IPS-NIHi11 (cell line): Measurements from ENCODE around the gene ERG28.

Source experiments
- DNase-seq: peaks from one replicate; pipeline ENCODE4 v3.0.0; 2012; ENCODE audit warnings: mixed read lengths, low spot score

ERG28 gene

GRCh38 chr14:75658957-75659356, 1.7 kb downstream of the ERG28 start:
- DNase-seq = no peak

DNA sequence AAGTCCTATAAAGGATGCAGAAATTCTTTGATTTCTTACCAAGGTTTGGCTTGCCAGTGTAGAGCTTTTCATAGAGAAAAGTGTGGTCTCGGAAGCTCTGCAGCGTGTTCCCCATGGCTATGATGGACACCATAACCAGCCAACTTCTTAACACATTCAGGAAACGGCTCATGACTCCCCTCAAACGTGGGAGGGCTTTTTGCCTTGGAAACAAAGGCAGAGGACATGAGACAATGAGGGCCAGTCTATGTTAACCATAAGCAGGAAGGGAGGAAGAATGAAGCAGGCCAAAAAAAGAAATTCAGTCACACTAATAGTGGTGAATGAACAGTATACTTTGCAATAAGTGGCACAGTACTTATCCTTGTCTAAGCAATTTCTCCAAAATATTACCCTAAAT, 3.3 kb downstream of the ERG28 start:
- no peak for DNase-seq

DNA sequence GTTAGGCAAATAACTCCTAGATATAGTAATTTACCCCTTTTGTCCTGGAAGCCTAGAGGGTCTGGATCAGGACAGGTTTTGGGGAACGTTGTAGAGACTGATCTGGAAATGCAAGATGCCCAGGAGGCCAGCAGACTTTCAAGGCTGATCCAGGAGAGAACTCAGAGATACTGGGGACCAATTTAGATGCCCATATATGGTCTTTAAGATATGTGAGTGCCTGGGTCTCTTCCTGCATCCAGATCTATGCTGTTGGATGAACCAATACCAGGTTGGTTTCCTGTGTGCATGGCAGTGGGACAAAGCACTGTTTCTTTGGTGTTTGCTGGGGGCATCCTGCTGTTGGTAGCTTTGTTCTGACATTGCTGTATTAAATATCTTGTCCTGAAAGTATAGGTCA, 5.4 kb downstream of the ERG28 start:
- no peak for DNase-seq

GRCh38 chr14:75654127-75654732, 6.4 kb downstream of the ERG28 start:
- peak; percentile 86 for DNase-seq

DNA sequence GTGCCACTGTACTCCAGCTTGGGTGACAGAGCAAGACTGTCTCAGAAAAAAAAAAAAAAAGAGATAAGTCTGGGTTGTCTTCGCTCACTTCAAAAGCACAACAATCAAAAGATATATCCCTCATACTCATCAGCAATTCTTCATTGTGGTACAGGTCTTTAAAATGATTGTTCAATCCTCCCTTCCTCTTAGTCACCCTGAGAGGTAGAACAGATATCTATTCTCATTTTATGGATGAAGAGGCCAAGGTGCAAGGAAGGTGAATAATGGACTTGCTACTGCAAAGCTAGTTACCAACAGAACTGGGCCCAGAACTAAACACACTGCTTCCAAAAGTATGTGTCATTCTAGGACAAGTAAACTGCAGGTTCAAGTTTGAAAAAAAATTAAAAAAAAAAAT, 7.1 kb downstream of the ERG28 start:
- DNase-seq = no peak

- DNase-seq = no peak
These were observed 10.2 kb downstream of the ERG28 start for GRCh38 chr14:75650253-75651058.

GRCh38 chr14:75649773-75650172, 10.9 kb downstream of the ERG28 start:
- DNase-seq = no peak

DNA sequence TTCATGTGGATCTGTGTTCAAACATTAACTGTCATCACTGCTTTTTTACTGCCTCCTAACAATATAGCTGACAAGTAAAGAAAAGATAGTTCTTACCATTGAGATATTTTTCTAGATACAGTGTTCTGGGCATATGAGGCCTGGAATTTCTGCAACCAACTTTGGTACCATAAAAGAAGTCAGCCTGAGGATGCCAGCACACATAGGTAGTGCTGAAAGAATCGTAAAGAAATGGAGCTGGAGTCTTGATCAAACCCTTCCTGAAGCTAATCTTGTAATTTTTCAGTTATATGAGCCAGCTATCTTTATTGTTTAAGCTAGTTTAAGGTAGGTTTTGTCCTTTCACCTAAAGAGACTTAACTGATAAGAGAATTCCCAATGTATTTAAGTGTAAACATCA, 11.3 kb downstream of the ERG28 start:
- no peak for DNase-seq

- peak; percentile 21 for DNase-seq
These were observed 12.4 kb downstream of the ERG28 start for GRCh38 chr14:75648066-75648838.

DNA sequence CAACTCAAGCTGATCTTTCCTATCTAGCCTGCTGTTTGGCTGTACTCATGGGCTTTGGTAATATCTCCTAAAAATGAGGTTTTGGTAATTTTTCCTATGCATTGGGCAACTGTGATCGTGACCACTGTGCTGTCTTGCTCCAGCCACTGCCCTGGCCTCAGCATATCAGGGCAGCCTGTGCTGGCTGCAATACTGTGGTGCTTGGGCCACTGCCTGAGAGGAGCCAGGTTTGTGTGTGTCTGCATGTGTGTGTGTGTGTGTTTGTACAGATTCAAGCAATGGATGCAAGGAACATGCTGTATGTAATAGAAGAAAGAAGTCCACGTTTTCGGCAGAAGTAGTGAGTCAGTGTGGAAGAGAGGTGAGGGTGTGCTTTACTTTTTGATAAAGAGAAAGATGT, 13.0 kb downstream of the ERG28 start:
- no peak for DNase-seq

DNA sequence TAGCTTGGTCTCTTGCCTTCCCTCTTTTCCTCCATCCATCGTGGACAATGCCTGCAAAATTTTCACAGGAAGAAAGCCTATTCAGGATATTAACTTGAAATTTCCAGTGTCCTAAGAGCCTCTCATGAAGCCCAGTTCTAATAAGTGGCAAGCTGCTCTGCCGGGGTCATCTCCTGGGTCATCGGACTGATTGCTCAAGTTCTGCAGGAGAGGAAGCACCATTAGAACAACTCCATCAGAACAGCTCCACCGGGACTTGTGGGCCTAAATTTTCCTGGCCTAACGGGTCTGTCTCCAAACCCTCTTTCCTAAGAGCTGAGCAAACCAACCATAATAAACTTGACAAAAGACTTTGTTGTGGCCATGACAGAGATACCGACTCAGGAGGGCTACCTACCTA, 13.9 kb downstream of the ERG28 start:
- no peak for DNase-seq

GRCh38 chr14:75645056-75645455, 15.6 kb downstream of the ERG28 start:
- DNase-seq = no peak

DNA sequence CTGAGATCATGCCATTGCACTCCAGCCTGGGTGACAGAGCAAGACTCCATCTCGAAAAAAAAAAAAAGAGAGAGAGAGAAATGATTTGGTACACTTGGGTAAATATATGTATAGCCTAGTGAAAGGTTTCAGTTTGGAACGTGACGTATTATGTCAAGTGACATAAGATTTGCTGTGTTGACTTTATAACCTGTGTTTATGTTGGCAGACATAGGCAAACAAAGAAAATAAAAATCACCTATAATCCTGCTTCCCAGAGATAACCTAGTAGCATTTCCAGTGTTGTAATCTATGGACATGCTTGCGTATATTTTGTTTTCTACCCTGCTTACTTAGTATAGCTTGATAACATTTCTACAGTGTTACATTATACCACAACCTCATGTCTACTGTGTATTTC, 16.7 kb downstream of the ERG28 start:
- DNase-seq = no peak

- no peak for DNase-seq
These were observed 19.8 kb downstream of the ERG28 start for GRCh38 chr14:75640876-75641275.

DNA sequence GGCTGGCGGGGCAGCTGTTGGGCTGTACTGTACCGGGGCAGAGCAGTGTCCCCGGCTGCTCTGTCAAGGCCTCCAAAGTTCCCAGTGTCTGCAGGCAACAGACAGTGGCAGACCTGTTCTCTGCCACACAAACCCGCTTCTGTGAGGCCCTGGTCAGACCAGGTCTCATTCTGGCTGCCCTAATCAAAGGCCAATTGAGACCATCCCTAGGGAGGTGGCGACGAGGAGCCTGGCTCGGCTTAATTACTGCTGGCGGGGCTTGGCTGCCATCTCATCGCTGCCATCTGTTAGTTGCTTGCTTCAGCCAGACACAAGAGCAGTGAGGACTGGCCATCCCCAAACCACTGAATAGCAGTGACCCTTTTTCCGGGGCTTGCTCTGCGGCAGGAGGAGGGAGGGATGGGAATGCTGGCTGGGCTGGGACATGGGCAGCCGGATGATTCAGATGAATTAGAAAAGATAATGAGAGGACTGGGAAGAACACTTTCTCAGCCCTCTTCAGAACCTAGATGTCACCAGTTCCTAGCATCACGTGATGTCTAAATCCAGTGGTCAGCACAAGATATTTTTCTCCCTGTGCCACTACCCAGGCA, 24.5 kb downstream of the ERG28 start:
- peak; percentile 21 for DNase-seq

DNA sequence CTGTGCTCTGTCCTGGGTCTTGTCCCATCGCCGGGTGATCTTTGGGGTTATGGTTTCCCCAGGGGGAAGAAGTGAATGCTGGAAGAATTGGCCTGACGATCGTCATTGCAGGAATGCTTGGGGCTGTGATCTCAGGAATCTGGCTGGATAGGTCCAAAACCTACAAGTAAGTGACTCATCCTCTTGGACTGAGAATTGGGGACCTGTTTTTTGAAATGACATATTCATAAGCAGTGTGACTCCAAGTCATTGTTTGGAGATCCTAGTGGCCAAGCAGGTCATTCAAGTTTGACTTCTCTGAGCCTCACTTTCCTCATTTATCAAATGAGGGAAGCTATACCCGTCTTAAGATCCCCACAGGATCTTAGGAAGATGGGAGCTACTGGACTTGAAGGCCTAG, 25.8 kb downstream of the ERG28 start:
- DNase-seq = peak; percentile 22

- peak; percentile 35 for DNase-seq
These were observed 29.2 kb downstream of the ERG28 start for GRCh38 chr14:75631453-75631831.

- peak; percentile 46 for DNase-seq
These were observed 29.8 kb downstream of the ERG28 start for GRCh38 chr14:75630695-75631452.

GRCh38 chr14:75628816-75629215, 31.9 kb downstream of the ERG28 start:
- DNase-seq = no peak

DNA sequence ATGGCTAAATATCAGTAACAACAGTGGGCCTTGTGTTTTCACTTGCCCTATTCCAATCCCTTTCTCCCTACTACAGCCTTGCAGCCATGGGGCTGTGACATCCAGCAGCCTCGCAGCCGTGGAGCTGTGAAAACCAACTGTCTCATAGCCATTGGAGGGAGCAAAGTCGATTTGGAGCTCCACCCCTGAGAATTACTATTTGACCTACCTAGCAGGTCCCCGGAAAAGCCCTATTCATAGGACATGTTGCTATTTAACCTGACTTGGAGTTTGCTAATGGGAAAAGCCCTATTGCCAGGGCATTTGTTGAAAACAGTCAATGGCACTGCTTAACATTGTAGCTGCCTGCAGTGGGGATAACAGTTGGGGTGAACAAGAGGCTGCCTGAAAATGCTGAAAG, 33.3 kb downstream of the ERG28 start:
- no peak for DNase-seq

GRCh38 chr14:75626863-75627262, 33.8 kb downstream of the ERG28 start:
- no peak for DNase-seq

DNA sequence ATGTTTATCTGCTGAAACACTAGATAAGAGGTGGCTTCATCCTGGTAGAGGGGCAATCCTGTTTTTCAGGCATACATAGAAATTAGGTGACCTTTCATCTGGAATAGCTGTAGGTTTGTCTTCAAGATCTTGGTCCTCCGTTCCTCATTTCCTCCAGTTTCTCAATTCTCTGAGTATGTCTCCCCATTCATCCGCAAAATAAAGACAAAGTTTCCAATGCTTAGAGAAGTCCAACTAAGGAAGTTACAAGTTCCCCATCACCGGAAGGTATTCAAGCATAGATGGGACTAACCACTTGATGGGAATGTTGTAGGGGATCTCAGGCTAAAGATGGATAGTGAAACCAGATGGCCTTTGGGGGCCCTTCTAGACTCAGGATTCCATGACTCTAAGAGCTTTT, 34.3 kb downstream of the ERG28 start:
- no peak for DNase-seq
